IPS DF 19.7 (cell line): Measurements from ENCODE around the gene RETREG1.
"Not testable (repeated sequence)": the region's sequence is repeated elsewhere in the genome, so short reads cannot be mapped to it uniquely, and the experiment has no call there.

Experiments
- DNase-seq: peaks from one replicate; pipeline ENCODE4 v3.0.0-alpha.2; 2013; ENCODE audit warnings: low read depth, low spot score

RETREG1 gene

DNA sequence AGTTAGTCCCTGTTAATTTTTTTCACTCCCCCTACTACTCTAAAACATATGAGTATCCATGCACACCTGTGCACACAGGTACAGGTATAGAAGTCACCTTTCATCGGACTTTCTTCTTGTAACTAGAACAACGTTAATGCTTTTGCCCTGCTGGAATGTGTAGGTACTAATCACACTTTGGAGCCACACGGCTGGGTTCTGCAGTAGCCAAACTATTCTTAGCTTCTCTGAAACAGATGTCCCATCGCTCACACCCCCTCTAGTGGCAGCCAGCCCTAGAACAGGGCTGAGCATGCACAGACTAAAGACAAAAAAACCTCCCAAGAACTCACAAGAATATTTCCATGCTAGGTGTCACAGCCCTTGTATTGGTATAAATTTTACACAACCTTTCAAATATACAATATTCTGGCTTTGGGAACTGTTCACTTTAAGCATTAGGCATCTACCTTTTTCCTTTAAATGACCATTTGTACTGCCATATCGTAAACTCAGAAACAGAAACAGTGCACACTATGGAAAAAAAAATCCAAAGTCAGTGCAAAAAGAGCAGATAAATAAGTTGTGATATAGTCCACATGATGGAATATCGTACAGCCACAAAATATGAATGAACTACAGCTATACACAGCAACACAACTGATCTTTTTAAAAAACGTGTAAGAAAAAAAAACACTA is 64.0 kb downstream of the RETREG1 start:
- no peak for DNase-seq

DNA sequence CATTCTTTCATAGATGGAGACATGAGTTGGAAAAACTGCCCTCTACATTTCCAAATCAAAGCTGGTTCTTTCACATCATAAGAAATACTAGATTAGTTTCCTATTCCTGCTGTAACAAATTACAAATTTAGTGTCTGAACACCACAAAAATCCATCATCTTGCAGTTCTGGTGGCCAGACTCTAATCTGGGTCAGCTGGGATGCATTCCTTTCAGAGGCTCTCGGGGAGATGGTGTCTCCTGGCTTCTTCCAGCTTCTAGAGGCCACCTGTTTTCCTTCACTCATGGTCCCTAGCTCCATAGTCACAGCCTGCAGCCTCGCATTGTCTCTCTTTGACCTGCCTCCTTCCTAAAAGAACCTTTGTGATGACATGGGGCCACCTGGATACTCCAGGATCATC is 65.2 kb downstream of the RETREG1 start:
- DNase-seq = no peak

- DNase-seq = no peak
These were observed 66.4 kb downstream of the RETREG1 start for GRCh38 chr5:16550316-16550952.

DNA sequence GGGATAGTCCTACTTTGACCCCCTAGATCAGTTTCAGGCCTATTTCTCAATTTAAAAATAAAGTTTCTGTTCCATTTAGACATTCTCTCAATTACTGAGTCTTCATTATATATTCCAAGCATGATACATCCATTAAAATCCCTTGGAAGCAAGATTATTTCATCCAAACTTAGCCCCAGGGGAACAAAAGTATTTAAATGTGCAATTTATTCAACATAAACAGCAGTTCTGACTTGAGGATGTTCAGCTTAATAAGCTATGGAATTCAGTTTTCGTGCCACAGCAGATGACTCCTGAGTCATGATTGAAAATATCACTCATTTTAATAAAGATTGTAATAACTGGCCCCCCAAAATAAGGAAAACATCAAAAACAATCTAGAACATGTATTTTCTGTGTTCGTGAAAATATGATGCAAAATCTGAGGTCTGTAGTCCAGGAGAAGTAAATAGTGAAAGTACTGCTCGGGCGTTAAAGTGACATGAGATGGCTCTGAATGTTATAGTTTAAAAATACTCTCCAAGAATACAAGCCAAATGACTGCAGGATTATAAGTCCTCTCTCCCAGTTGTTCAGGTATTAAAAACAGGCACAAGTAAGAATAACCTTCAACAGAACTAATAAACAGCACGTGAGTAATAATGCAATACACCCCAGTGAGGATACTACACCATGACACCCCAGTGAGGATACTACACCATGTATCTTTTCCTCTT is 67.1 kb downstream of the RETREG1 start:
- no peak for DNase-seq

- DNase-seq = no peak
These were observed 68.0 kb downstream of the RETREG1 start for GRCh38 chr5:16548812-16549211.

- DNase-seq = no peak
These were observed 68.7 kb downstream of the RETREG1 start for GRCh38 chr5:16548115-16548514.

DNA sequence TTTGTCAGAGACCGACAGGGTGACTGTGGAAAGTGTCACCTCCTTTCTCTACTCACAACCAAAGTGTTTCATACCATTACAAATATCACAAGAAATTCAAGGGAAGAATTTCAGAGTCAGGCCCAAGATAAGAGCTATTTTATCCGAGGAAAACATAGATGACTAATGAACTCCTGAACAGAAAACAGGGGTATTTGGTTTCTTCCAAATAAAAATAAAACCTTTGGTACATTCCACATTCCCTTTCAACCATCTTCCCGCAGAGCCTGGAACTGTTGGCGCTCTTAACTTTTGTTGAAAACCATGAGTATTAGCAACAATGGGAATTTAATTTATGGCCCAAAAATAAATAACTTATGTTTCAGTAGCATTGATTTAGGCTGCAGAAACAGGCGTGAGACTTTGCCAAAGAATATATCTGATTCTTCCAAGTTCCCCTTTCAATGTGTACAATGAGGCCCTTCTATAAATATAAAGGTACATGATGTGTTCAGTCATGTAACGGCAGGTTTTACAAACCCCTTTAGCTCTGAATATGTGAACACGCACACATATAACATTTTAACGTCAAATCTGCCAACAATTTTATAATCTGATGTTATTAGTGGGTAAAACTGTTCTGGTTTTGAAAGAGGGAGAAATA is 69.5 kb downstream of the RETREG1 start:
- no peak for DNase-seq

GRCh38 chr5:16546732-16547131 is 70.1 kb downstream of the RETREG1 start:
- no peak for DNase-seq

- DNase-seq = no peak
These were observed 72.0 kb downstream of the RETREG1 start for GRCh38 chr5:16544607-16545374.

GRCh38 chr5:16543206-16543605 is 73.6 kb downstream of the RETREG1 start:
- not testable (repeated sequence) for DNase-seq

- DNase-seq = no peak
These were observed 74.6 kb downstream of the RETREG1 start for GRCh38 chr5:16542236-16542635.

DNA sequence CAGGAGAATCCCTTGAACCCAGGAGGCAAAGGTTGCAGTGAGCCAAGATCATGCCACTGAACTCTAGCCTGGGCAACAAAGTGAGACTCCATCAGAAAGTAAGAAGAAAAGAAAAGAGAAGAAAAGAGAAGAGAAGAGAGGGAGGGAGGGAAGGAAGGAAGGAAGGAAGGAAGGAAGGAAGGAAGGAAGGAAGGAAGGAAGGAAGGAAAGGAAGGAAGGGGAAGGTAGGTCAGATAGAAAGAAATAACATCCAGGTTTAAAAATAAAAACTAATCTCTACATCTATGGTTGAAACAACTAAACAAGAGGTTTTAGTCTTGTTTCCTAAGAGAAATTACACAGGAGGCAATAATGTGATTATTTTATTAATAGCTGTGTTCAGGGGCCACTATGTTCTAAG is 75.2 kb downstream of the RETREG1 start:
- not testable (repeated sequence) for DNase-seq

- DNase-seq = no peak
These were observed 76.4 kb downstream of the RETREG1 start for GRCh38 chr5:16540421-16540820.

DNA sequence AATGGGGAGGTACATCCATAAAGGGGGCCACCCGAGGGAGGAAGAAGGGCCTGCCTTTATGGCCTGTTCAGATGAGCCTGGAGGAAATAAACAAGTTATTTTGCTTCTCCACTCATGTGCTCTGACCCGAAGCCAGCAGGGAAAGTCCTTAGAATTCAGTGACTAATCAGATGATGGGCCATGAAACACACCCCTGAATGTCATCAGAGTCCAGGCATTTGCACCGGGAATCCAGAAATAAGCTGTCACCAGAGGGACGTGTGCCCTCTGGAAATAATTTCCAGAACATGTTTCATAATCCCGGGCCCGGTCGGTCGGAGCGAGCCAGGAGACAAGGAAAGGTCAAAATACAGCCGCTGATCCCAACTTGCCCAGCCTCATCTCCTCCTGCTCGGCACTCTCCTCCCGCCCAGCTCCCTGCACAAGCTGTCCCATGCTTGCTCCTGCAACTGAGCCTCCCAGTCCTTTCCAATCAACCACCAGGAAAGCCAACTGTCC is 77.6 kb downstream of the RETREG1 start:
- no peak for DNase-seq

- DNase-seq = no peak
These were observed 78.8 kb downstream of the RETREG1 start for GRCh38 chr5:16538006-16538405.

DNA sequence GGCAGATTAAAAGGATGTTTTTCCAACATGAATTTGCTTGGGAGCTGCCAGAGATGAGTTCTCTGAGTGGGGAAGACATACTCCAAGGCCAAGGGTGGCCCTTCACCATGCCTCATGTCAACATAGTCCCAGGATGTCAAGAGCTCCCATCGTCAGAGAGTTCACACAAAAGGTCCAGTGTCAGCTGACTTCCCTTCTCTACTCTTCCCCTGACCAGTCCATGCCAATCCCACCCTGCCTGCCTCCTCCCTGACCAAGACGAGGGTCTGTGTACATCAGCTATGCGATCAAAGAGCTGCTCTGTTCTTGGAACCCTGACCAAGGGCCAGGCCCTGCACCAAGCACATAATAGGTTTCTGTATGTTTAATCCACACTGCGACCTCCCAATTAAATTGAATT is 80.0 kb downstream of the RETREG1 start:
- no peak for DNase-seq

GRCh38 chr5:16536246-16536645 is 80.6 kb downstream of the RETREG1 start:
- no peak for DNase-seq

GRCh38 chr5:16534280-16534679 is 82.5 kb downstream of the RETREG1 start:
- no peak for DNase-seq

DNA sequence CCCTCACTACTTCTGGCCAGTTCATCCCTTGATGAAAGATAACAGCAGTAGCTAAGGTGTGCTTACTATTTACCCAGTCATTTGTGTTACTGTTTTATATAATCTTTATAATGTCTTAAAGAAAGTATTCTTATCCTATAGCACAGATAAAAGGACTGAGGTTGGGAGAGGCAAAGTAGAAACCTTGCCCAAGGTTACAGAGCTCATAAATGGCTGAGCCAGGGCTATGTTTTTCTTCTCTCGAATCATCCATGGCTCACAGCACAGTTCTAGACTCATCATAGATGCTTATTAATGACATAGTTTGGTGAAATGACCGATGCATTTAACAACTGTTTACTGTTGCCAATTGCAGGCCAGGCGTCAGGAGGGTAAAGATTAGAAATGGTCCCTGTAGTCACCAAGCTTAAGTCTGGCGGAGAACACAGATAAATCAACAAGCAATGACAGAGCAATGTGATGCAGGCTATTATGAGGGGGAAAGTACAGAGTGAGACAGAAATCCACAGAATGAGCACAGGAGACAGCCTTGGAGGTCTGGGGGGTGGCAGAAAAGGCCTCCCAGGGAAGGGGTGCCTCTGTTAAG is 85.6 kb downstream of the RETREG1 start:
- no peak for DNase-seq

- DNase-seq = no peak
These were observed 87.5 kb downstream of the RETREG1 start for GRCh38 chr5:16529306-16529705.
